HepG2 (cell line): Measurements from ENCODE around the gene DDR1. TPM values are rescaled to one million over a fixed set of nuclear protein-coding genes. Genes with fewer than 3 reads are reported as not detected.

Experiments
- ARNT2 ChIP-seq: sonication (generic); formaldehyde crosslinking; IDR thresholded peaks from 2 replicates; pipeline ENCODE4 v1.8.0; 2022; ENCODE audit warnings: mild to moderate bottlenecking, low read depth, missing genetic modification reagents, moderate library complexity
- ARNTL ChIP-seq: sonication (generic); formaldehyde crosslinking; IDR thresholded peaks from 2 replicates; pipeline ENCODE4 v1.4.0; 2020; ENCODE audit warnings: mild to moderate bottlenecking, missing genetic modification reagents
- CHD4 ChIP-seq: fragments of 200-600 bp; sonication (generic); IDR thresholded peaks from 2 replicates; pipeline ENCODE4 v1.7.0; 2017; ENCODE audit warnings: mild to moderate bottlenecking, low read length, borderline replicate concordance
- ELF3 ChIP-seq: IDR thresholded peaks from 2 replicates; pipeline ENCODE4 v1.6.1; 2016; ENCODE audit warnings: missing genetic modification reagents, missing compliant biosample characterization
- GPN1 ChIP-seq: sonication (generic); formaldehyde crosslinking; IDR thresholded peaks from 2 replicates; pipeline ENCODE4 v1.5.1; 2020; ENCODE audit warnings: missing genetic modification reagents, borderline replicate concordance
- MXD1 ChIP-seq: sonication (generic); formaldehyde crosslinking; IDR thresholded peaks from 2 replicates; pipeline ENCODE4 v1.4.0; 2020; ENCODE audit warnings: mild to moderate bottlenecking, missing genetic modification reagents
- NFE2 ChIP-seq: sonication (generic); formaldehyde crosslinking; IDR thresholded peaks from 2 replicates; pipeline ENCODE4 v1.4.0; 2020; ENCODE audit warnings: missing genetic modification reagents
- PREB ChIP-seq: sonication (generic); formaldehyde crosslinking; IDR thresholded peaks from 2 replicates; pipeline ENCODE4 v1.4.0; 2020; ENCODE audit warnings: missing genetic modification reagents
- REPIN1 ChIP-seq: sonication (generic); formaldehyde crosslinking; IDR thresholded peaks from 2 replicates; pipeline ENCODE4 v1.8.0; 2022; ENCODE audit warnings: missing genetic modification reagents, low read depth, mild to moderate bottlenecking, borderline replicate concordance
- REST ChIP-seq, 2 experiments: IDR thresholded peaks; 2 replicates each; pipeline ENCODE4 v1.6.1; 2011 to 2012; ENCODE audit warnings: low read length in 2 of 2, borderline replicate concordance in 1 of 2, low read depth in 1 of 2, mild to moderate bottlenecking in 1 of 2, moderate library complexity in 1 of 2
- RNF2 ChIP-seq: fragments of 450-650 bp; conservative IDR thresholded peaks from 2 replicates; pipeline ENCODE4 v1.6.1; 2016; ENCODE audit warnings: low read depth
- TEAD3 ChIP-seq: optimal IDR thresholded peaks from 2 replicates; pipeline ENCODE3; 2016; ENCODE audit warnings: borderline replicate concordance
- TFDP2 ChIP-seq: sonication (generic); formaldehyde crosslinking; IDR thresholded peaks from 2 replicates; pipeline ENCODE4 v1.4.0; 2020; ENCODE audit warnings: missing genetic modification reagents
- TP53 ChIP-seq: sonication (generic); formaldehyde crosslinking; conservative IDR thresholded peaks from 2 replicates; pipeline ENCODE4 v1.4.0; 2020; ENCODE audit warnings: missing genetic modification reagents
- U2AF1 ChIP-seq: fragments of 200-400 bp; formaldehyde crosslinking; optimal IDR thresholded peaks from 2 replicates; pipeline ENCODE3; 2017; ENCODE audit warnings: mild to moderate bottlenecking, low read depth, low read length
- ZNF253 ChIP-seq: sonication (generic); formaldehyde crosslinking; IDR thresholded peaks from 2 replicates; pipeline ENCODE4 v1.8.0; 2022; ENCODE audit warnings: mild to moderate bottlenecking, missing genetic modification reagents, borderline replicate concordance
- ZNF468 ChIP-seq: sonication (generic); formaldehyde crosslinking; IDR thresholded peaks from 2 replicates; pipeline ENCODE4 v1.8.0; 2022; ENCODE audit warnings: mild to moderate bottlenecking, moderate library complexity, missing genetic modification reagents
- ZNF703 ChIP-seq: sonication (generic); formaldehyde crosslinking; IDR thresholded peaks from 2 replicates; pipeline ENCODE4 v1.5.1; 2020; ENCODE audit warnings: missing genetic modification reagents, mild to moderate bottlenecking, moderate library complexity, borderline replicate concordance
- ZNF816 ChIP-seq: sonication (generic); formaldehyde crosslinking; IDR thresholded peaks from 2 replicates; pipeline ENCODE4 v1.8.0; 2022; ENCODE audit warnings: missing genetic modification reagents, mild to moderate bottlenecking, borderline replicate concordance
- polyA plus RNA-seq, 8 experiments: library from polyadenylated mRNA; depleted of rRNA in 3 of 8; stranded (reverse) in 7 of 8; unstranded in 1 of 8; fragments of >200 nt; fragmentation: Illumina TruSeq in 4 of 8; extraction: Trizol in 4 of 8; gene quantifications; 2 replicates each; pipeline versions ENCODE4 v1.2.1 to v1.2.3, GENCODE V29; 2011 to 2016; ENCODE audit warnings: low read depth in 4 of 8, missing spikeins in 1 of 8, mixed read lengths in 1 of 8; ENCODE audit not compliant: insufficient read depth in 1 of 8
- total RNA-seq, 5 experiments: library from RNA; depleted of rRNA; stranded (reverse); fragments of >200 nt; fragmentation: Illumina TruSeq; extraction: Trizol; gene quantifications; 2 replicates each; pipeline ENCODE4 v1.2.3, GENCODE V29; 2016; ENCODE audit warnings: low read depth in 1 of 5
- TF ChIP-seq, protein P1 (sequence below): sonication (generic); formaldehyde crosslinking; conservative IDR thresholded peaks from 2 replicates; pipeline ENCODE4 v1.8.0; 2022; ENCODE audit warnings: missing genetic modification reagents

Gene DDR1
- total and polyA plus RNA-seq, 2 of the 13 experiments (the other 11 are each of a cell fraction or from before 2014, with no cell fraction given): 16.7 to 20.2 TPM

- TF ChIP-seq, protein P1, sequence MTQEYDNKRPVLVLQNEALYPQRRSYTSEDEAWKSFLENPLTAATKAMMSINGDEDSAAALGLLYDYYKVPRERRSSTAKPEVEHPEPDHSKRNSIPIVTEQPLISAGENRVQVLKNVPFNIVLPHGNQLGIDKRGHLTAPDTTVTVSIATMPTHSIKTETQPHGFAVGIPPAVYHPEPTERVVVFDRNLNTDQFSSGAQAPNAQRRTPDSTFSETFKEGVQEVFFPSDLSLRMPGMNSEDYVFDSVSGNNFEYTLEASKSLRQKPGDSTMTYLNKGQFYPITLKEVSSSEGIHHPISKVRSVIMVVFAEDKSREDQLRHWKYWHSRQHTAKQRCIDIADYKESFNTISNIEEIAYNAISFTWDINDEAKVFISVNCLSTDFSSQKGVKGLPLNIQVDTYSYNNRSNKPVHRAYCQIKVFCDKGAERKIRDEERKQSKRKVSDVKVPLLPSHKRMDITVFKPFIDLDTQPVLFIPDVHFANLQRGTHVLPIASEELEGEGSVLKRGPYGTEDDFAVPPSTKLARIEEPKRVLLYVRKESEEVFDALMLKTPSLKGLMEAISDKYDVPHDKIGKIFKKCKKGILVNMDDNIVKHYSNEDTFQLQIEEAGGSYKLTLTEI (CRISPR knock-in tag): no peak
- no peak for TF ChIP-seq CHD4
- no peak for TF ChIP-seq RNF2
- no peak; the same call in none of the 2 replicates for TF ChIP-seq MXD1 (CRISPR knock-in tag)
- TF ChIP-seq GPN1 (CRISPR knock-in tag): no peak
- no peak for TF ChIP-seq ZNF703 (CRISPR knock-in tag)
- no peak for TF ChIP-seq REPIN1 (CRISPR knock-in tag)
- TF ChIP-seq TFDP2 (CRISPR knock-in tag): no peak
- TF ChIP-seq ZNF253 (CRISPR knock-in tag): no peak; the same call in 1 of the 2 replicates
- TF ChIP-seq ZNF468 (CRISPR knock-in tag): 0 out of 2 replicates have a peak, but pooled peaks have one; percentile 63
- TF ChIP-seq U2AF1: no peak
- no peak for TF ChIP-seq TEAD3
- TF ChIP-seq ARNTL (CRISPR knock-in tag): peak; percentile 0; the same call in 1 of the 2 replicates
- no peak for TF ChIP-seq NFE2 (CRISPR knock-in tag)
- no peak for TF ChIP-seq PREB (CRISPR knock-in tag)
- TF ChIP-seq ARNT2: no peak
- no peak for TF ChIP-seq ZNF816
- TF ChIP-seq REST (IDR thresholded peaks at IDR 0.05; ENCODE audit: borderline replicate concordance in 1 of 2, low read depth in 1 of 2, low read length in 2 of 2): no peak
- TF ChIP-seq ELF3 (CRISPR knock-in tag): no peak
- no peak for TF ChIP-seq TP53
Measured at GRCh38 chr6:30885481-30885998, 1.2 kb downstream of the DDR1 start (continued).
